ENCODE results near the gene COL4A1.

Gene COL4A1

DNA sequence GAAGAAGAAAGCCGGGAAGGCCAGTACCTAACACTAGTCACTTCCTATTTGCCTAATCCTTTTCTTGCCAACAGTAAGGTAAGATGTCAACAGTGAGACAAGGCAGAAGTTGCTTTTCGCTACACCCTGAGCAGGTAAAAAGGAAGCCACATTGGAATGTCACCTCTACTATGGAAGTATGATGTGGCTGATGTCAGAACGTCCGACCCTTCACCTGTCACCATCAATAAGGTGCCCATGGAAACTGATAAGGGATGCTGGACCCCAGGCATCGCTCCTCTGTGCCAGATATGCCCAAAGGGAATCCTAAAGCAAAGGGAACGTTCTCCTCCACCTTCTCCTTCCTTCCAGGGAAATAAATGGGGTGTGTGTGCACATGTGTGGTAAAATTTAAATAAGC, 34.3 kb downstream of the COL4A1 start:
- DNase-seq, result no peak

- DNase-seq, result no peak
Measured at GRCh38 chr13:110272227-110272626, 34.7 kb downstream of the COL4A1 start.

GRCh38 chr13:110271313-110271712, 35.6 kb downstream of the COL4A1 start:
- no peak for DNase-seq

GRCh38 chr13:110270507-110270906, 36.5 kb downstream of the COL4A1 start:
- no peak for DNase-seq

- no peak for DNase-seq
Measured at GRCh38 chr13:110269509-110270185, 37.3 kb downstream of the COL4A1 start.

DNA sequence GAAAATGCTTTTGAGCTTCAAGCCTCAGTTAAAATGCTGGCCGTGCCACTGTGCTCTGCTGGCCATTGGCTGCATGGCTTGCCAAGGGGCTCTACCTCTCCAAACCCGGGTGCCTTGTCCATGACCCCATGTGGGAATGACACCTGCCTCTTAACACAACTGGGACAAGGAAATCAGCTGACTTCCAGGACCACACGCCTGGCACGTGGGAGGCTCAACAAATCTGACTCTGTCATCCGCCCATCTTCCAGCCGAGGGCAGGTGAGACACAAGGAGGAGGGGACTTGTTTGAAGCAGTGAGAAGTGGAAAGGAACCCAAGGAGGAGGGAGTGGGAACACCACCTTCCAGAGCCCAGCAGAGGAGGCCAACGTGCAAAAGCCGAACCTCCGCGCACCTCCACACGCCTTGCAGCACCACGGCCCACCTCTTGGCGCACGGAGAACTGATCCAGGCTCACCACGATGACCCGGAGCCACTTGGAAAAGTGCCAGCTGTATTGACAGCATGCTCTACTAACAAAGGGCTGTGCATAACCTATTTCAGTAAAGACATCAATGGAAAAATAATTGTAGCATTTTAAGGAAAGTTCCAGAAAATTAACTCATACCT, 38.3 kb downstream of the COL4A1 start:
- DNase-seq, result no peak

DNA sequence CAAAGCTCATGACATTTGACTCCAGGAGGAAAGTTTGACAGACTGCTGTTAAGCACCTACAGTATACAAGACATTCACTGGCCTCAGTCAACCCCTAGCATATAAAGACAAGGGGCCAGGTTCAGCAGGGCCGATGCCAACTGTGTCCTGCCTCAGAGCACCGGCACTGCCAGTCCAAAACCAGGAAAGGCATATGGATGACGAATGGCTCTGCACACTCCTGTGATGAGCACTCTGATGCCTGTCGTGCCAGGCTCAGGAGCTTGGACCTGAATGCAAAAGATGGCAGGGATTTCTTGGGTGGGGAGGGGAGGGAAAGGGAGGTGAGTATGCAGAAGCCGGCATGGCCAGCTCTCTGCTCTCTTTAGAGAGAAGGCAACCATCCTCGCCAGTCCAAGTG, 38.9 kb downstream of the COL4A1 start:
- no peak for DNase-seq

- no peak for DNase-seq
Measured at GRCh38 chr13:110266983-110267382, 40.0 kb downstream of the COL4A1 start.

- no peak for DNase-seq
Measured at GRCh38 chr13:110266431-110266809, 40.5 kb downstream of the COL4A1 start.

DNA sequence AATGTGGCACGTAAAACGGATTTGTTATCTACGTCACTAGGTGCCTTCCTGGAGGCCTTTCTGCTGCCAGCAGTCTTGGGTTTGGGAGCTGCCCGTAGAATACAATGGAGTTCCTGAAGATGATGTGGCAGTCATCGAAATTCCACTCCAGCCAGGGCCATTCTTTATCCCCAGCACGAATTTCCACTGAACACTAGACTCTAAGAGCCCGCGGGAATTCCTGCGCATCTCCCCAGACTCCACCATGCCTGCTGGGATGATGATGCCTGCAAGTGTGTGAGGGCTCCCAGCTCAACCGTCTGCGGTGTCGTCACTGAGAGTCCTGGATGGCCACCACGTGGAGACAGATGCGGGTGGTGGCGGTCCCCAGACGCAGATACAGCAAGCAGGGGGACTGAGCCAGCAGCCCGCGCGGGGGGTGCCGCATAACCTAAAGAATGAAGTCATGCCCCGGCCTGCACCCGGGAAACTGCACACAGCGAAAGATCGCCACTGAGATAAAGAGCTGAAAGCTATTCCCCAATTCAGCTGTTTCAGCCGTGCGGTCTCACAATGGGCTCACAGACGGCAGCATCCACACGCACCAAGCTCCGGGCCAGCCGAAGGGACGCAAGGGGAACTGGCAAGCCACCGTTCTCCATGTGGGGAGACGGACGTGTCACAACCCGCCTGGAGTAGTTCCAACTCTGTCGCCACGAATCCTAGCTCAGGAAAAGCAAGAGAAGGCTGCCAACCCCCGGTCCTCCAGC, 41.1 kb downstream of the COL4A1 start:
- no peak for DNase-seq

GRCh38 chr13:110265341-110265681, 41.6 kb downstream of the COL4A1 start:
- no peak for DNase-seq

DNA sequence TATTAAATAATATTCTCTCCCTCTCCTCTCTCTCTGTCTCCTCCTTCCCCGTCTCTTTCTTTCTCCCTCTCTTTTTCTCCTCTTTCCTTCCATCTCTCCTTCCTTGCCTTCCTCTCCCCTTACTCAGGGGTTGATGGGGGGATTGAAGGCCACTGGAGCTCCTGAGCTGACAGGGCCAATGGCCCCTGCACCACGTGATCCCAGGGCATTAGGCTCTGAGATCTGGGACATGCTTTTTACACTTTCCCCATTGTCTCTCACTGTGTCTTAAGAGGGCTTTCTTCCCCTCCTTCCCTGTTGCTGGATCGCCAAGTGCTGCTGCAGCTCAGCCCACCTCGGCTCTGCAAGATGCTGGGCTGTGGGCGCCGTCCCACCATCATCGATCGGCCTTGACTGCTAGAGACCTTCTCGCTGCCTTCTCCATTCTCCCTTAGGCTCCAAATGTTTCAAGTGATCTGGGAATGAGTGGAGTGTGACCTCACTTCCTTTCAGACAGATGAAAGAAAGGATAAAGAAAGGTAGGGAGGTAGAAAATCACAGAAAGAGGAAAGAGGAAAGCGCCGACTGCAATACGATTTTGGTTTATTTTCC, 42.2 kb downstream of the COL4A1 start:
- DNase-seq, result no peak

GRCh38 chr13:110263888-110264287, 43.1 kb downstream of the COL4A1 start:
- DNase-seq, result no peak

DNA sequence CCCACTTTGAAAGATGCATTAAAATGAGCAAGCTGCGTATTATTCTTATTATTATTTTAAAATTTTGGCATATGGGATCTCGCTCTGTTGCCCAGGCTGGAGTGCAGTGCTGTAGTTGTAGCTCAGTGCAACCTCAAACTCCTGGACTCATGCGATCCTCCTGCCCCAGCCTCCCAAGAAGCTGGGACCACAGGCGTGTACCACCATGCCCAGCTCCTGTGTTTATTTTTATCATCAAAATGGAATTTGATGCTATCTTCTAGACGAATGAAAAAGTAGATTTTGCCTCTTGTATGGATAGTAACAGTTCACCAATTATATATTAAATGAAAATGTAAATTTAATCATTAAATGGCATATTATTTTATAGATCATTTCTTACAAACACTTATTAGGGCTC, 43.6 kb downstream of the COL4A1 start:
- no peak for DNase-seq

- no peak for DNase-seq
Measured at GRCh38 chr13:110262508-110263291, 44.3 kb downstream of the COL4A1 start.

DNA sequence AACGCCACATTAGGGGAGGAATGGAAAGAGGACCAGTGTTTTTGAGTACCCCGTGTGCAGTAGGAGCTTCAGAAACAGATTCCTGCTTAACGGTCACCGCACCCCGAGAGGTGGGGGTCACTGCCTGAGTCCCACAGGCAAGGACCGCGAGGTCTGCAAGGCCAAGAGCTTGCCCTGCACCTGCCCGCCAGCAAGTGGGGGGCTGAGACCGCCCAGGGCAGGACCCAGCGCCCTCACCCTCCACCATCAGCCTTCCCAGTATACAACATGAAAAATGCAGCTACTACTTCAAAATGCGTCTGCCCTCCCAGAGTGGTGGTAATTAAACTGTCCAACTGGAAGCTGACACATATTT, 44.9 kb downstream of the COL4A1 start:
- no peak for DNase-seq

GRCh38 chr13:110261166-110262081, 45.5 kb downstream of the COL4A1 start:
- DNase-seq, result no peak

- DNase-seq, result no peak
Measured at GRCh38 chr13:110259651-110260050, 47.3 kb downstream of the COL4A1 start.

DNA sequence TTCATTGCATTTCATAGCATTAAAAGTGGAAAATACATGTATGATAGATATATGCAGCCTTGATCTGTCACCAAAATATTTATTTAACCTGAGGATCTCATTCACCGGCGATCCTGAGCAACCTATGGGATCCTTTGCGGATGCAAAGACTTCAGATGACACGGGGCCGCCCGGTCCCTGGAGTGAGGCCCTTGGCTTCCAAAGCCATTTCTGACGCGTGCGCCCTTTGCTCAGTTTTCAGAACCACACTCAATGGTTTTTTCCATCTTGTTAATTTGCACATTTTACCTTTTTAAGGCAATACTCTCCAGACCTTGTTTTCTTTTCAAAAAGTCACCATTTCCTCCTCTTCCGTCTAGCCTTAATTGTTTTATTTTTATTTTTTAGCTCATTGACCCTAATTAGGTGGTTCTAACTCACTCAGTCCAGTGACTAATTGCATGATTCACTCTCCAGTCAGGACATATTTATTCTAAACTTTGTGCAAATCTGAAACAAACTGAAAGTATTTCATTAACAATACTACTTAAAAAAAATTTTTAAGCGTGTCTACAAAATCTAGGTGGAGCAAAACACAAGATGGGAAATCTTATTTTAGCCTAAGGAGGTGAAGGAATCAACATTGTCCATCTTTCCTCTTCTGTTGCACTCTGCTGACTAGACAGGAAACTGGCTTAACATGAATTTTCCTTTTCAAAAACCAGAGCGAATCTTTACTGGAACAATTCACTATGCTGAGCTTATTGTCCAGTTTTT, 47.9 kb downstream of the COL4A1 start:
- DNase-seq, result no peak

DNA sequence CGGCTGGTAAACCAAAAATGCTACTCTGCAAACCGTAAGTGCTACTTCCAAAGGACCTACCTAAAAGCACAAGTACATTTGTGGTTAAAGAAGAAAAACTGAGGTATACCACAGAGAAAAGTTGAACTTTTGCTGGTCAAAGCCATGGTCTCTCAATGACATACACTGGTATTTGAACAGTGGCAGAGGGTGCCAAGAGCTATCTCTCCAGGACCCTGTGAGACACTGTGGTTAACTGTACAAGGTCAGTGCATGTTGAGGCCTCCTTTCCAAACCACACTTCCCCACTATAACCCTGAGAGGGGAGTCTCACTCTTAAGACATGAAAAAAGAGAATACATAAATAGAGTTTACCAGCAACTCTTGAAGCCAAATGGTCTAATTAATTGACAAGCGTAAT, 49.5 kb downstream of the COL4A1 start:
- no peak for DNase-seq
